ENCODE measurements around the gene SERF2.

Gene SERF2

DNA sequence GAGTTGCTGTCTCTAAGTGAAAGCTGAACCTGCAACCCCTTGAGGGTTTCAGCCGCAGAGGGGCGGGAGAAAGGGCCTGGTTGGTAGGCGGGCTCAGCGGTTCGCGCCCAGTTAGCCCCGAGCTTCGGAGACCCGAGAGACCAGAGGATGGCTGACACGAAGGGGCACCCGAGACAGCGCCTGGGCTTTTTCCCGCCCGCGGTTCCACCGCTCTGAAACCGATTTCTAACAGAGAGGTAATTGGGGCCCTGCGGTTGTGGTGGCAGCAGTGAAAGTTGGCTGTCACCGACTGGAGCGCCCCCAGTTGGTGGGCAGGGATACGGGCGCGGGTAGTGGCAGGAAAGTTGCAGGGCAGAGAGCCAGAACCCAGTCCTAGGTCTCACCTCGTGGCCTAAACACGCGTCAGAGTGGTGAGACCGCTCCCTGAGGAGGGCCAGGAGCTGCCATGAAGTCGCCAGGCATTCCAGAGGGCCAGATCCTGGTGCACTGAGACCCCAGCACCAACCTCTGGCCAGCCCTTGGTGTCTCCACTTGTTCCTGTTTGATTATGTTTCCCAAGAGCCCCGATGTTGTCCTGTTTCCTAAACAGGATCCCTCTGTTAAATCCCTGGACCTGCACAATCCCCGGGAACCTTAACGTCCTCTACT is 14.7 kb upstream of the SERF2 start:
- Histone ChIP-seq H2BK12ac (ENCODE audit: low read length) (no peak overlapping the region), H3K27me3 (ENCODE audit: control insufficient read depth in 3 of 3, insufficient read depth in 3 of 3, low read depth in 1 of 3, low read length in 3 of 3) (peaks cover 0 to 10% (median 2%) of the 10 kb centered on the region in 3 experiments), H3K4me3 (ENCODE audit: low read length in 2 of 2) (peak overlapping the region in 1 of 2 donors; percentile 84), H3K27ac (replicated peaks; ENCODE audit: low read length) (no peak overlapping the region), H4K8ac (ENCODE audit: low read depth, low read length) (no peak overlapping the region), H3K4me2 (ENCODE audit: insufficient read depth, low read length, poor library complexity, severe bottlenecking) (peak overlapping the region; percentile 94), H3K14ac (ENCODE audit: low read length) (no peak overlapping the region), H3K4ac (ENCODE audit: low read length) (no peak overlapping the region), H3K36me3 (replicated peaks in 1 of 2; ENCODE audit: control insufficient read depth in 2 of 2, insufficient read depth in 2 of 2, low read length in 2 of 2) (peaks cover 4 to 30% of the 10 kb centered on the region in 2 donors), H3K9ac (ENCODE audit: low read depth, low read length, poor library complexity) (peak overlapping the region; percentile 57), H4K91ac (ENCODE audit: low read depth, low read length, poor library complexity) (no peak overlapping the region), H3K79me1 (ENCODE audit: low read depth, low read length) (no peaks in the 10 kb centered on the region), H3K18ac (ENCODE audit: low read length) (peak overlapping the region; percentile 53), H3K9me3 (replicated peaks in 1 of 2; ENCODE audit: control insufficient read depth in 2 of 2, insufficient read depth in 1 of 2, low read depth in 1 of 2, low read length in 2 of 2) (no peaks in the 10 kb centered on the region), H2BK120ac (ENCODE audit: low read depth, low read length) (no peak overlapping the region), H2BK5ac (ENCODE audit: low read length) (no peak overlapping the region), H3K4me1 (ENCODE audit: control insufficient read depth in 2 of 2, insufficient read depth in 1 of 2, low read depth in 1 of 2, low read length in 2 of 2) (peaks cover 0 to 7% of the 10 kb centered on the region in 2 donors), H3K23ac (ENCODE audit: low read depth, low read length, poor library complexity) (peak overlapping the region; percentile 1), H2AK5ac (ENCODE audit: low read depth, low read length) (no peak overlapping the region), H2BK15ac (ENCODE audit: low read length) (no peak overlapping the region), H2AFZ (ENCODE audit: low read length) (no peak overlapping the region)
- peak; percentile 49 for DNase-seq (ENCODE audit: low spot score)
- no CpG with 5 or more reads among the region's 31 CpGs for WGBS, 2 donors (ENCODE audit: extremely low coverage in 2 of 2, insufficient read length in 2 of 2, insufficient replicate concordance in 1 of 2)

DNA sequence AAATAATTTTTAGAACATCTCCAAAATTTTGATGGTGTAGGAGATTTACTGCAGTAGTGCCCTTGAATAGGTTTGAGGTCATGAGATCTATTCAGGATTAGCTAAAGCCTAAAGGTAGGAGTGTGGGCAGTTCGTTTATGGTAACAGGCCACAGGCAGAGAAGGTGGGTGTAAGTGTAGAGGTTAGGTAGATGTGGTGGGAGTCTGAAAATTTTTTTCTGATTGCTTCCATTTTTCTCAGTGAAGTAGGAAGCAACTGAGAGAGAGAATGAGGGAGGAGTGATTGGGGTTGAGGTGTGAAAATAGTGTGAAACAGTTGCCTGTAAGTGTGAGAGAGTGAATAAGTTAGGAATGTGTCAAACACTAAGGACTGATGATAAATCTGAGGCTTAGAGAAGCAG is 13.1 kb upstream of the SERF2 start:
- Histone ChIP-seq H3K23ac (ENCODE audit: low read depth, low read length, poor library complexity) (no peak overlapping the region), H2BK15ac (ENCODE audit: low read length) (no peak overlapping the region), H2AK5ac (ENCODE audit: low read depth, low read length) (no peak overlapping the region), H3K9ac (ENCODE audit: low read depth, low read length, poor library complexity) (no peak overlapping the region), H2BK12ac (ENCODE audit: low read length) (no peak overlapping the region), H2BK5ac (ENCODE audit: low read length) (no peak overlapping the region), H3K4ac (ENCODE audit: low read length) (no peak overlapping the region), H3K36me3 (replicated peaks in 1 of 2; ENCODE audit: control insufficient read depth in 2 of 2, insufficient read depth in 2 of 2, low read length in 2 of 2) (peaks cover 0 to 17% of the 10 kb centered on the region in 2 donors), H3K27me3 (ENCODE audit: control insufficient read depth in 3 of 3, insufficient read depth in 3 of 3, low read depth in 1 of 3, low read length in 3 of 3) (peaks cover 0 to 10% (median 2%) of the 10 kb centered on the region in 3 experiments), H3K18ac (ENCODE audit: low read length) (no peak overlapping the region), H4K8ac (ENCODE audit: low read depth, low read length) (no peak overlapping the region), H3K79me1 (ENCODE audit: low read depth, low read length) (no peaks in the 10 kb centered on the region), H3K27ac (replicated peaks; ENCODE audit: low read length) (no peak overlapping the region), H3K14ac (ENCODE audit: low read length) (no peak overlapping the region), H2AFZ (ENCODE audit: low read length) (no peak overlapping the region), H3K4me3 (ENCODE audit: low read length in 2 of 2) (no peak overlapping the region), H3K4me1 (ENCODE audit: control insufficient read depth in 2 of 2, insufficient read depth in 1 of 2, low read depth in 1 of 2, low read length in 2 of 2) (peaks cover 0 to 7% of the 10 kb centered on the region in 2 donors), H4K91ac (ENCODE audit: low read depth, low read length, poor library complexity) (no peak overlapping the region), H3K9me3 (replicated peaks in 1 of 2; ENCODE audit: control insufficient read depth in 2 of 2, insufficient read depth in 1 of 2, low read depth in 1 of 2, low read length in 2 of 2) (no peaks in the 10 kb centered on the region), H2BK120ac (ENCODE audit: low read depth, low read length) (no peak overlapping the region), H3K4me2 (ENCODE audit: insufficient read depth, low read length, poor library complexity, severe bottlenecking) (no peak overlapping the region)
- no peak for DNase-seq (ENCODE audit: low spot score)
- WGBS, 2 donors (ENCODE audit: extremely low coverage in 2 of 2, insufficient read length in 2 of 2, insufficient replicate concordance in 1 of 2): no CpG with 5 or more reads among the region's 1 CpG

DNA sequence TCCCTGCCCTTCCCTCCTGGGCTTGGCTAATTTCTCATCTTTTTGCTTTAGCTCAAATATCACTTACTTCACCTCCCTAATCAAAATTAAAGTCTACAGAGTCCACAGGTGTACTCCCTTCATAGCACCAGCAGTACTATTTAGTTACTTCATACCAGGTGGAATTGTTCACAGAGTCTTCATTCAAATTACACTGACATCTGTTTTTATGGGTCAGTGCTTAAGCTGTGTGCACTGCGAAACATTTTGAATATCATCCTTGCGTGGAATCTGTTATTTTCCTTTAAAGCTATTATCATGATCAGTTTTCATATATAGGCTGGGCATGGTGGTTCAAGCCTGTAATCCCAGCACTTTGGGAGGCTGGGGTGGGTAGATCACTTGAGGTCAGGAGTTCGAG is 2.7 kb upstream of the SERF2 start:
- Histone ChIP-seq H2BK15ac (ENCODE audit: low read length) (no peak overlapping the region), H3K14ac (ENCODE audit: low read length) (no peak overlapping the region), H2BK12ac (ENCODE audit: low read length) (no peak overlapping the region), H3K9ac (ENCODE audit: low read depth, low read length, poor library complexity) (no peak overlapping the region), H3K27me3 (ENCODE audit: control insufficient read depth in 3 of 3, insufficient read depth in 3 of 3, low read depth in 1 of 3, low read length in 3 of 3) (no peaks in the 10 kb centered on the region), H3K4me1 (ENCODE audit: control insufficient read depth in 2 of 2, insufficient read depth in 1 of 2, low read depth in 1 of 2, low read length in 2 of 2) (peaks cover 9 to 10% of the 10 kb centered on the region in 2 donors), H3K9me3 (replicated peaks in 1 of 2; ENCODE audit: control insufficient read depth in 2 of 2, insufficient read depth in 1 of 2, low read depth in 1 of 2, low read length in 2 of 2) (no peaks in the 10 kb centered on the region), H3K27ac (replicated peaks; ENCODE audit: low read length) (no peak overlapping the region), H2AK5ac (ENCODE audit: low read depth, low read length) (no peak overlapping the region), H3K23ac (ENCODE audit: low read depth, low read length, poor library complexity) (no peak overlapping the region), H3K4me3 (ENCODE audit: low read length in 2 of 2) (no peak overlapping the region), H2BK5ac (ENCODE audit: low read length) (no peak overlapping the region), H3K4ac (ENCODE audit: low read length) (no peak overlapping the region), H3K79me1 (ENCODE audit: low read depth, low read length) (no peaks in the 10 kb centered on the region), H3K36me3 (replicated peaks in 1 of 2; ENCODE audit: control insufficient read depth in 2 of 2, insufficient read depth in 2 of 2, low read length in 2 of 2) (peaks cover 8 to 15% of the 10 kb centered on the region in 2 donors), H3K18ac (ENCODE audit: low read length) (no peak overlapping the region), H2BK120ac (ENCODE audit: low read depth, low read length) (no peak overlapping the region), H3K4me2 (ENCODE audit: insufficient read depth, low read length, poor library complexity, severe bottlenecking) (no peak overlapping the region), H2AFZ (ENCODE audit: low read length) (no peak overlapping the region), H4K91ac (ENCODE audit: low read depth, low read length, poor library complexity) (no peak overlapping the region), H4K8ac (ENCODE audit: low read depth, low read length) (no peak overlapping the region)
- DNase-seq (ENCODE audit: low spot score): no peak
- no CpG with 5 or more reads among the region's 3 CpGs for WGBS, 2 donors (ENCODE audit: extremely low coverage in 2 of 2, insufficient read length in 2 of 2, insufficient replicate concordance in 1 of 2)

DNA sequence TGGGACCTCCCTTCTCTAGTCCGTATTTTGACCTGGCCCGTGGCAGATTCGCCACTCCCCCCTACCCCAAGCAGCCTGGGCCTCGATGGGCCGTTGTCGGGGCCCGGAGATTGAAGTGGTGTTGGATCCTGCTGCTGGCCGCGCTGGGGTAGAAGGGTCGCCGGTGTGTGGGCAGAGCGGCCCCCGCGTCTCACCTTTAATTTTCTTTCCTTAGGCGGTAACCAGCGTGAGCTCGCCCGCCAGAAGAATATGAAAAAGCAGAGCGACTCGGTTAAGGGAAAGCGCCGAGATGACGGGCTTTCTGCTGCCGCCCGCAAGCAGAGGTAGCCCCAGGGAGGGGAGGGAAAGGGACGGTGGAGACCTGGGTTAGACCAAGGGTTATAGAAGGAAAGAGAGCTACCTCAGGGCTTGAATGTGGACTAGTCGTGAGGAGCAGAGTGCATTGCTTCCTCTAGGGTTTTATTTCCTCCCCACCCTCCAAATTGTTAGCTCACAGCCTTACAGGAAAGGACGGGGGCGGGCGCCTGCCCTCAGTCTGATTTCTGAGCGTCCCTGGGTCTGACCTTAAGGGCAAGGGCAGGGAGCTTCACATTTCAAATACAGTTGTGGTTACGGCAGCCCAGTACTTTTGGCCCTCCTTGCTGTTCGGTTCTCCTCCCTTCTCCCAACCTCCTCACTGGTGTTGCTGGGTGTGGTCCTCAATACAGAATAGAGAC is 799 bp downstream of the SERF2 start:
- Histone ChIP-seq H2BK12ac (ENCODE audit: low read length) (no peak overlapping the region), H3K18ac (ENCODE audit: low read length) (peak overlapping the region; percentile 92), H2BK120ac (ENCODE audit: low read depth, low read length) (no peak overlapping the region), H3K79me1 (ENCODE audit: low read depth, low read length) (peaks cover 3% of the 10 kb centered on the region), H2BK15ac (ENCODE audit: low read length) (no peak overlapping the region), H3K14ac (ENCODE audit: low read length) (peak overlapping the region; percentile 97), H4K91ac (ENCODE audit: low read depth, low read length, poor library complexity) (no peak overlapping the region), H4K8ac (ENCODE audit: low read depth, low read length) (no peak overlapping the region), H3K9ac (ENCODE audit: low read depth, low read length, poor library complexity) (peak overlapping the region; percentile 97), H3K27me3 (ENCODE audit: control insufficient read depth in 3 of 3, insufficient read depth in 3 of 3, low read depth in 1 of 3, low read length in 3 of 3) (no peaks in the 10 kb centered on the region), H3K4me1 (ENCODE audit: control insufficient read depth in 2 of 2, insufficient read depth in 1 of 2, low read depth in 1 of 2, low read length in 2 of 2) (peaks cover 9 to 10% of the 10 kb centered on the region in 2 donors), H3K23ac (ENCODE audit: low read depth, low read length, poor library complexity) (peak overlapping the region; percentile 1), H3K27ac (replicated peaks; ENCODE audit: low read length) (peak overlapping the region; percentile 55), H3K9me3 (replicated peaks in 1 of 2; ENCODE audit: control insufficient read depth in 2 of 2, insufficient read depth in 1 of 2, low read depth in 1 of 2, low read length in 2 of 2) (no peaks in the 10 kb centered on the region), H3K4me3 (ENCODE audit: low read length in 2 of 2) (peak overlapping the region; percentile 94 to 95), H3K4ac (ENCODE audit: low read length) (peak overlapping the region; percentile 13), H3K4me2 (ENCODE audit: insufficient read depth, low read length, poor library complexity, severe bottlenecking) (peak overlapping the region; percentile 72), H3K36me3 (replicated peaks in 1 of 2; ENCODE audit: control insufficient read depth in 2 of 2, insufficient read depth in 2 of 2, low read length in 2 of 2) (peaks cover 30 to 47% of the 10 kb centered on the region in 2 donors), H2AFZ (ENCODE audit: low read length) (peak overlapping the region; percentile 89), H2BK5ac (ENCODE audit: low read length) (peak overlapping the region; percentile 95), H2AK5ac (ENCODE audit: low read depth, low read length) (peak overlapping the region; percentile 81)
- no CpG with 5 or more reads among the region's 33 CpGs for WGBS, 2 donors (ENCODE audit: extremely low coverage in 2 of 2, insufficient read length in 2 of 2, insufficient replicate concordance in 1 of 2)
- DNase-seq (ENCODE audit: low spot score): peak; percentile 12
